ENCODE data around the gene SH2D1A. TPM values are rescaled to one million over a fixed set of nuclear protein-coding genes. Genes with fewer than 3 reads are reported as not detected.

SH2D1A gene
- total and polyA plus RNA-seq, 10 of the 15 experiments (the other 5 are each of a cell fraction or from before 2014, with no cell fraction given): 0.33 to 8.8 (median 0.54) TPM; not detected in 1

DNA sequence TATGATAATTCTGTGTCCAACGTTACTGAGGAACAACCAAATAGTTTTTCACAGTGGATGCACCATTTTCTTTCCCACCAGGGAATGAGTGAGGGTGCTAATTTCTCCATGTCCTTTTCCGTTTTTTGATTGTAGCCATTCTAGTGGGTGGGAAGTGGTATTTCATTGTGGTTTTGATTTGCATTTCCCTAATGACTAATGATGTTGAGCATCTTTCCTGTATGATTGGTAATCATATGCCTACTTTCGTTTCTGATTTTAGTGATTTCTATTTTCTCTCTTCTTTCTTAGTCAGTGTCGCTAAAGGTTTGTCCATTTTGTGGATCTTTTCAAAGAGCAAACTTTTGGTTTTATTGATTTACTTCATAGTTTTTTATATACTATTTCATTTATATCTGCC is 46.0 kb upstream of the SH2D1A start:
- no peak overlapping the region for H3K27ac ChIP-seq (ENCODE audit: control insufficient read depth, insufficient read depth)
- FAIRE-seq: no peak
- in situ Hi-C loops (cut with MboI): no loop called here

DNA sequence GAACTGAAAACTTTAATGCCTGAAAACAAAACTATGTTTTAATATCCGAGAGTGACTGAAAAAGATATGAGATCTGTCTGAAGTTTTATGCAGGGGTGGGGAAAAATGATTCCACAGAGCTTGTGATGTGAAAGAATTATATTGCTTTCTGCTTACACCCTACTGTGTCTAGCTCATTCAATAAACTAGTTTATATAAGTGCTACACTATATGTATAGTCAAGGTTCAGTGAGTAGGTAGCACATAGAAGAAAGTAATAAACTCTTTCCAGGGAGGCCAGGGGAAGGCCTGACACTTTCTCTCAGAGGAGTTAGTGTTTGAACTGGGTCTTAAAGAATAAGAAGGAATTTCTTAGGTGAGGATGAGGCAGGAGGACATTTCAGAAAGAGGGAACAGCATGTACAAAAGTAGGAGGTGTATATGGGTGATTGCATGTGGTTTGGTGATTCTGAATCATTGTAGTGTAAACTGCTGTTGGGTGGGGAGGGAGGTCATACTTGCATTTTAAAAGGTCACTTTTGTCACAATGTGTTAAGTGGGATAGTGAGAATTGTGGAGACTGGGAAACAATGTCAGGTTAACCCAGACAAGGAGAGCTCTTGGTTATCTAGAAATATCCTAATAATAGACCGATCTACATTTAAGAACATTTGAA is 39.0 kb upstream of the SH2D1A start:
- no peaks in the 10 kb centered on the region for H3K9me3 ChIP-seq (replicated peaks; ENCODE audit: control insufficient read depth, insufficient read depth, low read length)
- no peaks in the 10 kb centered on the region for H3K79me2 ChIP-seq (ENCODE audit: control insufficient read depth, insufficient read depth, low read length)
- POLR2A ChIA-PET: no interaction called here
- SMC1A ChIA-PET (ENCODE audit: uncharacterized antibody, unreplicated experiment): interaction anchor here (0.9 kb wide), 1 partner anchor 12 kb away, joined by 3 read pairs; no protein-coding TSS in a partner anchor
- no peak overlapping the region for H3K9ac ChIP-seq (ENCODE audit: control insufficient read depth, insufficient read depth, low read length)
- in situ Hi-C loops (cut with MboI) (no loop called here), intact Hi-C loops (cut with micrococcal nuclease; ENCODE audit: unreplicated experiment) (no loop called here)
- H2AFZ ChIP-seq (ENCODE audit: control insufficient read depth, low read depth, low read length): no peak overlapping the region
- no peak overlapping the region for H3K27ac ChIP-seq (ENCODE audit: control insufficient read depth, insufficient read depth)
- RAD21 ChIA-PET (ENCODE audit: unreplicated experiment): no interaction called here
- no peak for ATAC-seq
- H3K4me3 ChIP-seq: no peak overlapping the region
- no TSS peak for BruUV-seq (replicated peaks)
- no peak for FAIRE-seq
- H3K27me3 ChIP-seq (replicated peaks in 1 of 2; ENCODE audit: control insufficient read depth in 2 of 2, insufficient read depth in 2 of 2, low read length in 1 of 2): no peaks in the 10 kb centered on the region
- H4K20me1 ChIP-seq (ENCODE audit: control insufficient read depth, insufficient read depth): no peaks in the 10 kb centered on the region
- 13% methylated on average over 2 of the region's 2 CpGs for WGBS (ENCODE audit: insufficient coverage, insufficient replicate concordance, low lambda C conversion rate, missing lambda C conversion rate)
- no peaks in the 10 kb centered on the region for H3K4me1 ChIP-seq (ENCODE audit: control insufficient read depth, insufficient read depth, low read length)
- H3K36me3 ChIP-seq (ENCODE audit: control insufficient read depth in 2 of 2, insufficient read depth in 2 of 2, low read length in 1 of 2): no peaks in the 10 kb centered on the region
- CTCF ChIA-PET: no interaction called here
- H3K4me2 ChIP-seq (ENCODE audit: control insufficient read depth, insufficient read depth): no peak overlapping the region
- no peak for DNase-seq (ENCODE audit: low read depth, low spot score)
- TF ChIP-seq, protein P1, sequence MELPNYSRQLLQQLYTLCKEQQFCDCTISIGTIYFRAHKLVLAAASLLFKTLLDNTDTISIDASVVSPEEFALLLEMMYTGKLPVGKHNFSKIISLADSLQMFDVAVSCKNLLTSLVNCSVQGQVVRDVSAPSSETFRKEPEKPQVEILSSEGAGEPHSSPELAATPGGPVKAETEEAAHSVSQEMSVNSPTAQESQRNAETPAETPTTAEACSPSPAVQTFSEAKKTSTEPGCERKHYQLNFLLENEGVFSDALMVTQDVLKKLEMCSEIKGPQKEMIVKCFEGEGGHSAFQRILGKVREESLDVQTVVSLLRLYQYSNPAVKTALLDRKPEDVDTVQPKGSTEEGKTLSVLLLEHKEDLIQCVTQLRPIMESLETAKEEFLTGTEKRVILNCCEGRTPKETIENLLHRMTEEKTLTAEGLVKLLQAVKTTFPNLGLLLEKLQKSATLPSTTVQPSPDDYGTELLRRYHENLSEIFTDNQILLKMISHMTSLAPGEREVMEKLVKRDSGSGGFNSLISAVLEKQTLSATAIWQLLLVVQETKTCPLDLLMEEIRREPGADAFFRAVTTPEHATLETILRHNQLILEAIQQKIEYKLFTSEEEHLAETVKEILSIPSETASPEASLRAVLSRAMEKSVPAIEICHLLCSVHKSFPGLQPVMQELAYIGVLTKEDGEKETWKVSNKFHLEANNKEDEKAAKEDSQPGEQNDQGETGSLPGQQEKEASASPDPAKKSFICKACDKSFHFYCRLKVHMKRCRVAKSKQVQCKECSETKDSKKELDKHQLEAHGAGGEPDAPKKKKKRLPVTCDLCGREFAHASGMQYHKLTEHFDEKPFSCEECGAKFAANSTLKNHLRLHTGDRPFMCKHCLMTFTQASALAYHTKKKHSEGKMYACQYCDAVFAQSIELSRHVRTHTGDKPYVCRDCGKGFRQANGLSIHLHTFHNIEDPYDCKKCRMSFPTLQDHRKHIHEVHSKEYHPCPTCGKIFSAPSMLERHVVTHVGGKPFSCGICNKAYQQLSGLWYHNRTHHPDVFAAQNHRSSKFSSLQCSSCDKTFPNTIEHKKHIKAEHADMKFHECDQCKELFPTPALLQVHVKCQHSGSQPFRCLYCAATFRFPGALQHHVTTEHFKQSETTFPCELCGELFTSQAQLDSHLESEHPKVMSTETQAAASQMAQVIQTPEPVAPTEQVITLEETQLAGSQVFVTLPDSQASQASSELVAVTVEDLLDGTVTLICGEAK (IDR thresholded peaks at IDR 0.05; ENCODE audit: borderline replicate concordance): no peak
- TF ChIP-seq TCF7 (IDR thresholded peaks at IDR 0.05; ENCODE audit: borderline replicate concordance) (no peak), ZBED1 (IDR thresholded peaks at IDR 0.05; ENCODE audit: borderline replicate concordance) (no peak), POLR2AphosphoS5 (IDR thresholded peaks at IDR 0.05; ENCODE audit: low read length) (no peak), NR2F1 (conservative IDR thresholded peaks at IDR 0.05) (no peak), GATAD2B (conservative IDR thresholded peaks at IDR 0.05; ENCODE audit: low read depth) (no peak), POLR2AphosphoS2 (IDR thresholded peaks at IDR 0.05; ENCODE audit: low read depth, low read length) (no peak), HCFC1 (IDR thresholded peaks at IDR 0.05; ENCODE audit: low read length) (no peak), POU2F2 (IDR thresholded peaks at IDR 0.05; ENCODE audit: borderline replicate concordance, low read depth, low read length) (no peak), RAD51 (IDR thresholded peaks at IDR 0.05) (no peak), CHD2 (IDR thresholded peaks at IDR 0.05; ENCODE audit: borderline replicate concordance, low read depth, low read length) (no peak), NBN (IDR thresholded peaks at IDR 0.05) (no peak), MEF2A (IDR thresholded peaks at IDR 0.05; ENCODE audit: insufficient read depth, low read depth, low read length) (no peak), TARDBP (IDR thresholded peaks at IDR 0.05; ENCODE audit: borderline replicate concordance) (no peak), CHD1 (IDR thresholded peaks at IDR 0.05; ENCODE audit: low read depth, low read length) (no peak)

More for the DNA sequence above, 46.0 kb upstream of the SH2D1A start:
- Histone ChIP-seq H3K4me3 (no peak overlapping the region), H4K20me1 (ENCODE audit: control insufficient read depth, insufficient read depth) (no peaks in the 10 kb centered on the region), H3K9ac (ENCODE audit: control insufficient read depth, insufficient read depth, low read length) (no peak overlapping the region), H3K79me2 (ENCODE audit: control insufficient read depth, insufficient read depth, low read length) (no peaks in the 10 kb centered on the region), H3K4me2 (ENCODE audit: control insufficient read depth, insufficient read depth) (no peak overlapping the region), H3K36me3 (ENCODE audit: control insufficient read depth in 2 of 2, insufficient read depth in 2 of 2, low read length in 1 of 2) (no peaks in the 10 kb centered on the region), H3K4me1 (ENCODE audit: control insufficient read depth, insufficient read depth, low read length) (no peaks in the 10 kb centered on the region), H3K9me3 (replicated peaks; ENCODE audit: control insufficient read depth, insufficient read depth, low read length) (no peaks in the 10 kb centered on the region), H3K27me3 (replicated peaks in 1 of 2; ENCODE audit: control insufficient read depth in 2 of 2, insufficient read depth in 2 of 2, low read length in 1 of 2) (no peaks in the 10 kb centered on the region), H2AFZ (ENCODE audit: control insufficient read depth, low read depth, low read length) (no peak overlapping the region)
- RAD21 ChIA-PET (ENCODE audit: unreplicated experiment): no interaction called here
- BruUV-seq (replicated peaks): no TSS peak
- DNase-seq (ENCODE audit: low read depth, low spot score) (no peak), ATAC-seq (no peak)
- intact Hi-C loops (cut with micrococcal nuclease; ENCODE audit: unreplicated experiment): no loop called here
- SMC1A ChIA-PET (ENCODE audit: uncharacterized antibody, unreplicated experiment): no interaction called here
- POLR2A ChIA-PET: no interaction called here
- under 1% methylated on average over 4 of the region's 4 CpGs for WGBS (ENCODE audit: insufficient coverage, insufficient replicate concordance, low lambda C conversion rate, missing lambda C conversion rate)
- CTCF ChIA-PET: no interaction called here
- TF ChIP-seq YBX1 (IDR thresholded peaks at IDR 0.05): no peak
- no peak for TF ChIP-seq ZSCAN29 (IDR thresholded peaks at IDR 0.05)
- TF ChIP-seq ETV6 (conservative IDR thresholded peaks at IDR 0.05 in 1 of 2, IDR thresholded peaks at IDR 0.05 in 1 of 2; ENCODE audit: borderline replicate concordance in 1 of 2, low read depth in 1 of 2): peak in 1 of 2 experiments; percentile 86; a peak in 2 of 4 replicates
- TF ChIP-seq RUNX3 (IDR thresholded peaks at IDR 0.05; ENCODE audit: low read length): peak; percentile 22; the same call in 1 of the 2 replicates
